Thyroid gland (tissue), 4 donors: ENCODE measurements around the gene SERPINF2.

Source experiments
- CTCF ChIP-seq, 6 experiments: fragments of 200-600 bp in 3 of 6; fragments of 450-650 bp in 3 of 6; sonication (generic) in 3 of 6; IDR thresholded peaks; one replicate each; pipeline ENCODE4 v1.5.1; 2016 to 2019; ENCODE audit warnings: antibody characterized with exemption in 6 of 6, mild to moderate bottlenecking in 2 of 6, inconsistent platforms in 1 of 6, moderate library complexity in 1 of 6
- POLR2A ChIP-seq, 2 donors: fragments of 450-650 bp; IDR thresholded peaks; one replicate each; pipeline ENCODE4 v1.6.1; 2017; ENCODE audit warnings: antibody characterized with exemption in 2 of 2, mild to moderate bottlenecking in 2 of 2, moderate library complexity in 1 of 2

DNA sequence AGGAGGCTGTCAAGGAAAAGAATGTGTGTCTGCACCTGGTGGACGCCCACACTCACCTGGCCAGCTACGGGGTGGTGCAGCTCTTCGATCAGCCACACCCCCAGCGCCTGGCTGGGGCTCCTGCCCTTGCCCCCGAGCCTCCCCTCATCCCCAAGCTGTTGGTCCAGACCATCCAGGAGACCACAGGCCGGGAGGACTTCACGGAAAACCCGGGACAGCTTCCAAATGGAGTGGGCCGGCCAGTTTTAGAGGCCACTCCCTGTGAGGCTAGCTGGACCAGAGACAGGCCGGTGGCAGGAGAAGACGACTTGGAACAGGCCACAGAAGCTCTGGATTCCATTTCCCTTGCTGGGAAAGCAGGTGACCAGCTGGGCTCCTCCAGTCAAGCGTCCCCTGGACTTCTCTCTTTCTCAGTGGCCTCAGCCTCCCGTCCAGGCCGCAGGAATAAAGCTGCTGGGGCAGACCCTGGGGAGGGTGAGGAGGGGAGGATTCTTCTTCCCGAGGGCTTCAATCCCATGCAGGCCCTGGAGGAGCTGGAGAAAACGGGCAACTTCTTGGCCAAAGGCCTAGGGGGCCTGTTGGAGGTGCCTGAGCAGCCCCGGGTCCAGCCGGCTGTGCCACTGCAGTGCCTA, 15.9 kb upstream of the SERPINF2 start:
- no peak for TF ChIP-seq CTCF (IDR thresholded peaks at IDR 0.05)
- TF ChIP-seq POLR2A (IDR thresholded peaks at IDR 0.05): no peak
